Neuronal stem cell (in vitro differentiated cells): ENCODE measurements around the gene GSTCD.

Experiments used
- DNase-seq: peaks from one replicate; pipeline ENCODE4 v3.0.0-alpha.2; 2013; ENCODE audit warnings: low spot score
- H2AFZ ChIP-seq: one replicate; pipeline ENCODE4 v1.6.1; 2013; ENCODE audit warnings: mild to moderate bottlenecking, low read length, inconsistent platforms
- H2AK5ac ChIP-seq: 2 replicates; pipeline ENCODE4 v1.6.1; 2013; ENCODE audit warnings: low read depth, mild to moderate bottlenecking, inconsistent platforms, low read length, moderate library complexity, mixed read lengths
- H2BK120ac ChIP-seq: 2 replicates; pipeline ENCODE4 v1.6.1; 2013; ENCODE audit warnings: low read depth, mild to moderate bottlenecking, inconsistent platforms, low read length, moderate library complexity, mixed read lengths
- H2BK12ac ChIP-seq: one replicate; pipeline ENCODE4 v1.6.1; 2013; ENCODE audit warnings: low read length, inconsistent platforms
- H2BK15ac ChIP-seq: 2 replicates; pipeline ENCODE4 v1.6.1; 2013; ENCODE audit warnings: mild to moderate bottlenecking, low read length, inconsistent platforms, mixed read lengths
- H2BK5ac ChIP-seq: one replicate; pipeline ENCODE4 v1.6.1; 2013; ENCODE audit warnings: inconsistent platforms, mild to moderate bottlenecking, low read length, moderate library complexity
- H3K14ac ChIP-seq: one replicate; pipeline ENCODE4 v1.6.1; 2013; ENCODE audit warnings: low read length, inconsistent platforms
- H3K18ac ChIP-seq: 2 replicates; pipeline ENCODE4 v1.6.1; 2013; ENCODE audit warnings: low read length, inconsistent platforms
- H3K23ac ChIP-seq: 2 replicates; pipeline ENCODE4 v1.6.1; 2013; ENCODE audit warnings: low read depth, mild to moderate bottlenecking, mixed read lengths, low read length, inconsistent platforms; ENCODE audit not compliant: poor library complexity
- H3K27ac ChIP-seq: replicated peaks from 3 replicates; pipeline ENCODE4 v1.5.1; 2013; ENCODE audit warnings: low read length, inconsistent platforms
- H3K27me3 ChIP-seq, 3 experiments: 2 replicates each; pipeline ENCODE4 v1.6.1; 2013; ENCODE audit warnings: low read length in 3 of 3, mild to moderate bottlenecking in 2 of 3, inconsistent platforms in 1 of 3, low read depth in 1 of 3, mixed read lengths in 1 of 3, moderate library complexity in 1 of 3; ENCODE audit not compliant: control insufficient read depth in 3 of 3, insufficient read depth in 3 of 3
- H3K36me3 ChIP-seq, 2 donors: replicated peaks in 1 of 2; 2 replicates each; pipeline ENCODE4 v1.6.1; 2013; ENCODE audit warnings: low read length in 2 of 2; ENCODE audit not compliant: control insufficient read depth in 2 of 2, insufficient read depth in 2 of 2
- H3K4ac ChIP-seq: 2 replicates; pipeline ENCODE4 v1.6.1; 2013; ENCODE audit warnings: inconsistent platforms, mild to moderate bottlenecking, low read length, moderate library complexity
- H3K4me1 ChIP-seq, 2 donors: 1 replicate in 1 of 2; 2 replicates in 1 of 2; pipeline ENCODE4 v1.6.1; 2013; ENCODE audit warnings: low read length in 2 of 2, low read depth in 1 of 2; ENCODE audit not compliant: control insufficient read depth in 2 of 2, insufficient read depth in 1 of 2
- H3K4me2 ChIP-seq: one replicate; pipeline ENCODE4 v1.6.1; 2013; ENCODE audit warnings: mild to moderate bottlenecking, low read length, inconsistent platforms; ENCODE audit not compliant: insufficient read depth, poor library complexity, severe bottlenecking
- H3K4me3 ChIP-seq, 2 donors: 2 replicates each; pipeline ENCODE4 v1.5.1; 2013; ENCODE audit warnings: low read length in 2 of 2, mild to moderate bottlenecking in 2 of 2, inconsistent platforms in 1 of 2, moderate library complexity in 1 of 2
- H3K79me1 ChIP-seq: one replicate; pipeline ENCODE4 v1.6.1; 2013; ENCODE audit warnings: low read depth, mild to moderate bottlenecking, inconsistent platforms, low read length, moderate library complexity
- H3K9ac ChIP-seq: one replicate; pipeline ENCODE4 v1.6.1; 2013; ENCODE audit warnings: mild to moderate bottlenecking, low read depth, low read length, inconsistent platforms; ENCODE audit not compliant: poor library complexity
- H3K9me3 ChIP-seq, 2 donors: replicated peaks in 1 of 2; 2 replicates each; pipeline versions ENCODE3 to v1.6.1; 2013; ENCODE audit warnings: low read length in 2 of 2, mild to moderate bottlenecking in 2 of 2, inconsistent platforms in 1 of 2, low read depth in 1 of 2, mixed read lengths in 1 of 2, moderate library complexity in 1 of 2; ENCODE audit not compliant: control insufficient read depth in 2 of 2, insufficient read depth in 1 of 2
- H4K8ac ChIP-seq: one replicate; pipeline ENCODE4 v1.6.1; 2013; ENCODE audit warnings: low read depth, mild to moderate bottlenecking, inconsistent platforms, low read length, moderate library complexity
- H4K91ac ChIP-seq: one replicate; pipeline ENCODE4 v1.6.1; 2013; ENCODE audit warnings: low read length, low read depth, mild to moderate bottlenecking, inconsistent platforms; ENCODE audit not compliant: poor library complexity
- WGBS, 2 donors: extraction: QIAGEN DNeasy Blood & Tissue Kit; methylation state at CpG; one replicate each; pipeline ENCODE4 v1.1.7; 2013; ENCODE audit warnings: missing lambda C conversion rate in 2 of 2, mixed read lengths in 1 of 2; ENCODE audit not compliant: insufficient read length in 2 of 2, insufficient replicate concordance in 1 of 2; ENCODE audit errors: extremely low coverage in 2 of 2; 5-methylcytosine and 5-hydroxymethylcytosine counted together

Gene GSTCD

GRCh38 chr4:105887508-105887907, 178.9 kb downstream of the GSTCD start:
- no peak overlapping the region for H3K4me3 ChIP-seq
- H4K91ac ChIP-seq = no peak overlapping the region
- no peak overlapping the region for H4K8ac ChIP-seq
- DNase-seq = no peak
- no peak overlapping the region for H3K23ac ChIP-seq
- H3K27me3 ChIP-seq = peaks cover 0 to 16% (median 0%) of the 10 kb centered on the region in 3 experiments
- H3K4ac ChIP-seq = no peak overlapping the region
- H3K27ac ChIP-seq = no peak overlapping the region
- H3K14ac ChIP-seq = no peak overlapping the region
- H2AK5ac ChIP-seq = no peak overlapping the region
- no peaks in the 10 kb centered on the region for H3K36me3 ChIP-seq
- H2BK15ac ChIP-seq = no peak overlapping the region
- no peak overlapping the region for H3K4me2 ChIP-seq
- H2BK12ac ChIP-seq = no peak overlapping the region
- no peak overlapping the region for H2BK120ac ChIP-seq
- H3K18ac ChIP-seq = no peak overlapping the region
- H3K79me1 ChIP-seq = no peaks in the 10 kb centered on the region
- no peaks in the 10 kb centered on the region for H3K9me3 ChIP-seq
- no peak overlapping the region for H2BK5ac ChIP-seq
- H3K9ac ChIP-seq = no peak overlapping the region
- WGBS, 2 donors = no CpG with 5 or more reads among the region's 2 CpGs
- H2AFZ ChIP-seq = no peak overlapping the region
- no peaks in the 10 kb centered on the region for H3K4me1 ChIP-seq

- Histone ChIP-seq H3K27me3 (peaks cover 15 to 89% (median 40%) of the 10 kb centered on the region in 3 experiments), H3K27ac (no peak within 1 kb of the TSS), H3K4me3 (peak within 1 kb of the TSS; percentile 35 to 80)
Observed at GRCh38 chr4:105894660-105895582, 186.3 kb downstream of the GSTCD start, which contains the start of gene NPNT. Gene NPNT, plus strand, starts transcription at chr4:105895471. Its CDS starts 182 bp downstream, at chr4:105895653.

GRCh38 chr4:105895583-105896460, 187.2 kb downstream of the GSTCD start:
- H2BK12ac ChIP-seq = no peak overlapping the region
- no peaks in the 10 kb centered on the region for H3K36me3 ChIP-seq
- H2AK5ac ChIP-seq = no peak overlapping the region
- H3K27me3 ChIP-seq = peaks cover 15 to 93% (median 40%) of the 10 kb centered on the region in 3 experiments
- H3K4me2 ChIP-seq = peak overlapping the region; percentile 92
- no peak overlapping the region for H2BK120ac ChIP-seq
- peak overlapping the region; percentile 35 to 80 for H3K4me3 ChIP-seq
- H3K9me3 ChIP-seq = no peaks in the 10 kb centered on the region
- H2BK5ac ChIP-seq = no peak overlapping the region
- H2AFZ ChIP-seq = peak overlapping the region; percentile 88
- H4K8ac ChIP-seq = no peak overlapping the region
- peak; percentile 37 for DNase-seq
- no CpG with 5 or more reads among the region's 84 CpGs for WGBS, 2 donors
- peak overlapping the region; percentile 64 for H3K14ac ChIP-seq
- H3K23ac ChIP-seq = peak overlapping the region; percentile 66
- H3K18ac ChIP-seq = peak overlapping the region; percentile 27
- H3K9ac ChIP-seq = peak overlapping the region; percentile 36
- no peak overlapping the region for H3K4ac ChIP-seq
- no peak overlapping the region for H2BK15ac ChIP-seq
- peaks cover 2 to 4% of the 10 kb centered on the region in 2 donors for H3K4me1 ChIP-seq
- H3K27ac ChIP-seq = no peak overlapping the region
- no peaks in the 10 kb centered on the region for H3K79me1 ChIP-seq
- H4K91ac ChIP-seq = no peak overlapping the region

More at GRCh38 chr4:105894660-105895582, 186.3 kb downstream of the GSTCD start, which contains the start of gene NPNT:
- H2AFZ ChIP-seq = peak within 1 kb of the TSS; percentile 88
- no peak within 1 kb of the TSS for H2BK5ac ChIP-seq
- no CpG with 5 or more reads among the region's 56 CpGs for WGBS, 2 donors
- peak within 1 kb of the TSS; percentile 54 for H3K9ac ChIP-seq
- H3K79me1 ChIP-seq = no peaks in the 10 kb centered on the region
- H3K4me2 ChIP-seq = peak within 1 kb of the TSS; percentile 92
- peak within 1 kb of the TSS; percentile 64 for H3K14ac ChIP-seq
- no peak within 1 kb of the TSS for H2AK5ac ChIP-seq
- peak within 1 kb of the TSS; percentile 66 for H3K23ac ChIP-seq
- H3K9me3 ChIP-seq = no peaks in the 10 kb centered on the region
- H4K91ac ChIP-seq = no peak within 1 kb of the TSS
- no peak within 1 kb of the TSS for H2BK12ac ChIP-seq
- peak; percentile 27 for DNase-seq
- H4K8ac ChIP-seq = no peak within 1 kb of the TSS
- H3K4me1 ChIP-seq = peaks cover 2 to 4% of the 10 kb centered on the region in 2 donors
- H3K36me3 ChIP-seq = no peaks in the 10 kb centered on the region
- H2BK15ac ChIP-seq = no peak within 1 kb of the TSS
- no peak within 1 kb of the TSS for H3K4ac ChIP-seq
- H2BK120ac ChIP-seq = no peak within 1 kb of the TSS
- peak within 1 kb of the TSS; percentile 70 for H3K18ac ChIP-seq
